HUES6 (cell line): ENCODE results near the gene MSANTD2.

Experiments used
- H3K27ac ChIP-seq: 2 replicates; pipeline ENCODE4 v1.7.0; 2013; ENCODE audit warnings: low read depth, mild to moderate bottlenecking, low read length, inconsistent platforms
- H3K27me3 ChIP-seq: 2 replicates; pipeline ENCODE4 v1.6.1; 2013; ENCODE audit warnings: low read length; ENCODE audit not compliant: control insufficient read depth, insufficient read depth
- H3K36me3 ChIP-seq: 2 replicates; pipeline ENCODE4 v1.6.1; 2013; ENCODE audit warnings: low read length; ENCODE audit not compliant: control insufficient read depth, insufficient read depth
- H3K4me1 ChIP-seq: 2 replicates; pipeline ENCODE4 v1.6.1; 2013; ENCODE audit warnings: low read length; ENCODE audit not compliant: control insufficient read depth, insufficient read depth
- H3K4me3 ChIP-seq: 2 replicates; pipeline ENCODE4 v1.5.1; 2013; ENCODE audit warnings: low read depth, low read length
- H3K9ac ChIP-seq: one replicate; pipeline ENCODE4 v1.6.1; 2013; ENCODE audit warnings: mild to moderate bottlenecking, low read length
- H3K9me3 ChIP-seq: 2 replicates; pipeline ENCODE4 v1.6.1; 2013; ENCODE audit warnings: low read depth, low read length; ENCODE audit not compliant: control insufficient read depth, insufficient read depth

The MSANTD2 gene

DNA sequence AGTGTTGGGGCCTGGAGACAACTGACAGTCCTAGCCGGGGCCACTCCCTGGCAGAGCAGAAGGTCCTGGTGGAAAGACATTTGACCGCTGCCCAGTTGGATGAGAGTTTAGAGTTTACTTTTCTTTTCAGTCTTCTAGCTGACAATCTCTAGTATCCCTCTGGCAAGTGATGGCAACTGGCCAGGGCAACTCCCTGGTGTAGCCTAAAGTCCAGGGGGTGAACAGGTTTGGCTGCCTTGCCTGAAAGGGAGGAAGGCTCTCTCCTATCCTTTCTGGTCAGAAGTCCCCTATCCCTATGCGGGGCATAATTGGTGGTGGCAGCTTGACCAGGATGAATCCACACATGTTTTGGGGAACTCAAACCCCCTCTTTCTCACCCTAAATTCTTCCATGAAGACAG, 16.8 kb upstream of the MSANTD2 start:
- H3K36me3 ChIP-seq: no peaks in the 10 kb centered on the region

DNA sequence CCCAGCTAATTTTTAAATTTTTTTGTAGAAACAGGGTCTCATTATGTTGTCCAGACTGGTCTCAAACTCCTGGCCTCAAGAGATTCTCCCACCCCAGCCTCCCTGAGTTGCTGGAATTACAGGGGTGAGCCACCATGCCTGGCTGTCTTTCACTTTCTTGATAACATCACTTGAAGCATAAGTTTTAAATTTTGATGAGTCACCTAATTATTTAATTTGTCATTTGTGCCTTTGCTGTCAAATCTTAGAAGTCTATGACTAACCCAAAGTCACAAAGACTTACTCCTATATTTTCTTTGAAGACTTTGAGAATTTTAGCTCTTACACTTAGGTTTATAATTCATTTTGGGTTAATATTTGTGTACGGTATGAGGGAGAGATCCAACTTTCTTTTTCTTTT, 14.5 kb upstream of the MSANTD2 start:
- no peaks in the 10 kb centered on the region for H3K4me1 ChIP-seq
- no peaks in the 10 kb centered on the region; the same call in 1 of the 2 replicates for H3K9me3 ChIP-seq
- H3K4me3 ChIP-seq: no peak overlapping the region
- H3K27me3 ChIP-seq: peaks cover 8% of the 10 kb centered on the region
- no peak overlapping the region for H3K27ac ChIP-seq
- H3K36me3 ChIP-seq: no peaks in the 10 kb centered on the region
- no peak overlapping the region for H3K9ac ChIP-seq

More for the DNA sequence above, 16.8 kb upstream of the MSANTD2 start:
- no peaks in the 10 kb centered on the region; the same call in 1 of the 2 replicates for H3K9me3 ChIP-seq
- H3K27ac ChIP-seq: no peak overlapping the region
- no peak overlapping the region for H3K9ac ChIP-seq
- H3K4me1 ChIP-seq: no peaks in the 10 kb centered on the region
- H3K4me3 ChIP-seq: no peak overlapping the region
- peaks cover 10% of the 10 kb centered on the region for H3K27me3 ChIP-seq

DNA sequence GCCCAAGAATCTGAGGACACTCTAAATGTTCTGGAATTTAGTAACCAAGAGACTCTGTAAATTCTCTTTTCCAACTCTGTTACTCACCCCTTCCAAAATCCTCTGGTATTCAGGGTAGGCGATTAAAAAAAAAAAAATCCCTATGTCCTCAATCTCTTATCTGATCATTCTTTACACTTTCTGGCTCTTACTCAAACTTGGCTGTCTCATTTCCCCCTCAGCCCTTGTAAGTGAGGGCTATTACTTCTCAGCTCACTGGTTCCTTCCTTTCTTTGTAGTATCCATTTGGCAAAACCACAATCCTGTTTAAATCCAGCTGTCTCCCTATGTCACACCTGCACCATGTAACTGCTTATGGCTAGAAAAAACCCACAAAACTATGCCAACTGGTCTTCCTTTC, 12.7 kb upstream of the MSANTD2 start:
- no peaks in the 10 kb centered on the region; the same call in 1 of the 2 replicates for H3K9me3 ChIP-seq

DNA sequence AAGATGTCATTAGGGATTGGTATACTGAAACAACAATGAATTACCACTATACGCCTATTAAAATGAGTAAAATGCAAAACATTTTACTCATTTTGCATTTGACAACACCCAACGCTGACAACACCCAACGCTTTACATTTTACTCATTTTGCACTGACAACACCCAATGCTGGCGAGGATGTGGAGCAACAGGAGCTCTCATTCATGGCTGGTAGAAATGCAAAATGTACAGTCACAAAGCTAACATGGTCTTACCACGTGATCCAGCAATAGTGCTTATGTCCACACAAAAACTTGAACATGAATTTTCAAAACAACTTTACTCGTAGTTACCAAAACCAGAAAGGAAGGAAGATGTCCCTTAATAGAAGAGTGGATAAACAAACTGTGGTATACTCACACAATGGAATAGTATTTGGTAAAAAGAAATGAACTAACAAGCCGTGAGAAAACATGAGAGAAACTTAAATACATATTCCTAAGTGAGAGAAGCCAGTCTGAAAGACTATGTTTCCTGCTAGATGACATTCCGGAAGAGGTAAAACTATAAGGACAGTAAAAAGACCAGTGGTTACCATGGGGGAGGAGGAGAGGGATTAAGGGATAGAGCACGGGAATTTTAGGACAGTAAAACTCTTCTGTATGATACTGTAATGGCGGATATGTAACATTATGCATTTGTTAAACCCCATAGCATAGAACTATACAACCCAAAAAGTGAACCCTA, 11.4 kb upstream of the MSANTD2 start:
- Histone ChIP-seq H3K9ac (no peak overlapping the region), H3K27ac (no peak overlapping the region), H3K36me3 (no peaks in the 10 kb centered on the region), H3K4me1 (no peaks in the 10 kb centered on the region), H3K4me3 (no peak overlapping the region), H3K27me3 (no peaks in the 10 kb centered on the region), H3K9me3 (no peaks in the 10 kb centered on the region; the same call in 1 of the 2 replicates)

More for the DNA sequence above, 12.7 kb upstream of the MSANTD2 start:
- peaks cover 8% of the 10 kb centered on the region for H3K27me3 ChIP-seq
- H3K4me1 ChIP-seq: no peaks in the 10 kb centered on the region
- no peaks in the 10 kb centered on the region for H3K36me3 ChIP-seq
- H3K4me3 ChIP-seq: no peak overlapping the region
- H3K27ac ChIP-seq: no peak overlapping the region
- no peak overlapping the region for H3K9ac ChIP-seq

DNA sequence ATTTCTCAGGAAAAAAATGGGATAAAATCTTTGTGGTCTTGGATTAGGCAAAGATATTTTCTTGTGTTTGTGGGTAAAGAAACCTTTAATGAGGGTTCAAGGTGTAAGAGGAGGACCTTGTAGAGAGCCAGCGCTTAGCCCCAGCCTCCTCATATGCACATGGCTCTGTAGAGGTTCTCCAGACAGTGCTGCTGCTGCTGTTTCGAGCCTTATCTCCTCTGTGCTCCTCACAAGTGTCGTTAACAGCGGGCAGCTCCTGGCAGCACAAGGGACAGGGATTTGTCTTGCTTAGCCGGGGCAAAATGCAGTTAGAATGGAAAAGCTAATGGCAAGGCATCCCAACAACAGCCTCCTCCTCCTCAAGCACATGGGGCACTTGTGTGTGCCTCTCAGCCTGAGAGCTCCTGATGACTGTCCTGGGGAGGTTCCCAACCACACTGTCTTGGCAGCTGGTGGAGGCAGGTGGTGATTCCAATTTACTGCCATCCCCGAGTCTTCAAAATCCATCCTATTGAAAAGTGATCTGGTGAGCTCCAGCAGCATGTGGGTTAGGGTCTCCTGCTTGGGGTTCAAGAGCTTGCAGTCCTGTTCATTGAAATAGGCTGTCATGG, 7.6 kb upstream of the MSANTD2 start:
- Histone ChIP-seq H3K4me3 (no peak overlapping the region), H3K27ac (no peak overlapping the region), H3K9ac (no peak overlapping the region), H3K27me3 (no peaks in the 10 kb centered on the region), H3K36me3 (no peaks in the 10 kb centered on the region), H3K9me3 (no peaks in the 10 kb centered on the region), H3K4me1 (no peaks in the 10 kb centered on the region)

DNA sequence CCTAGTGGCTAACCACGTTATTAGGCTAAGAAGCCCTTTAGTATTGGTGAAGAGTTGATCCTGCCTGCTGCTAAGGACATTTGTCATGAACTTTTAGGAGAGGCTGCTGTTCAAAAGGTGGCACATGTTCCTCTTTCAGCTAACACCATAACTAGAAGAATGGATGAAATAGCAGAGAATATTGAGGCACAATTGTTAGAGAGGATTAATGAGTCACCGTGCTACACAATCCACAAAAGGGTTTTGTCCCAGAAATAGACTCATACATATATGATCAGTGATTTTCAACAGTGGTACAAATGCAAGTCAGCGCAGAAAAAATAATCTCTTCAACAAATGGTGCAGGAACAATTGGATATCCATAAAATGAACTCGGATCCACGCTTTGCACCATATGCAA, 7.0 kb upstream of the MSANTD2 start:
- Histone ChIP-seq H3K4me1 (no peaks in the 10 kb centered on the region), H3K9ac (no peak overlapping the region), H3K9me3 (no peaks in the 10 kb centered on the region), H3K27me3 (no peaks in the 10 kb centered on the region), H3K27ac (no peak overlapping the region), H3K4me3 (no peak overlapping the region), H3K36me3 (no peaks in the 10 kb centered on the region)

DNA sequence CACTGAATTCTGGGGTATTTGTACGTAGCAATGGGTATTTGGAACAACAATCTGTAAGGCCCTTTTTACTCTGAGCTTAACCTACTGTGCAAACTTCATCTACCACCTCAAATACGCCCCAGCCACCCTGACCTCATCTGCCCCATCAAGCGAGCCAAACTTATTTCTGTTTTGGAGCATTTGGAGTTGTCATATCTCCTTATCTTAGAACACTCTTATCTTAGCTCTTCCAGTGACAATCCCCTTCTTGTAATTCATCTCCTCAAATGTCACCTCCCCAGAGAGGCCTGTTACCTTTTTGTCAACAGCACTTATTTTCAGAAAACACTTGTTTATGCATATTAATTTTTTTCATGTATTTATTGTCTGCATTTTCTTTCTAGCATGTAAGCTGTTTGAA, 4.7 kb upstream of the MSANTD2 start:
- H3K4me3 ChIP-seq: no peak overlapping the region
- no peak overlapping the region for H3K27ac ChIP-seq
- 0 out of 2 replicates have a peak, but pooled peaks cover 3% of the 10 kb centered on the region for H3K4me1 ChIP-seq
- no peaks in the 10 kb centered on the region for H3K36me3 ChIP-seq
- H3K9ac ChIP-seq: no peak overlapping the region
- H3K27me3 ChIP-seq: no peaks in the 10 kb centered on the region
- no peaks in the 10 kb centered on the region for H3K9me3 ChIP-seq

DNA sequence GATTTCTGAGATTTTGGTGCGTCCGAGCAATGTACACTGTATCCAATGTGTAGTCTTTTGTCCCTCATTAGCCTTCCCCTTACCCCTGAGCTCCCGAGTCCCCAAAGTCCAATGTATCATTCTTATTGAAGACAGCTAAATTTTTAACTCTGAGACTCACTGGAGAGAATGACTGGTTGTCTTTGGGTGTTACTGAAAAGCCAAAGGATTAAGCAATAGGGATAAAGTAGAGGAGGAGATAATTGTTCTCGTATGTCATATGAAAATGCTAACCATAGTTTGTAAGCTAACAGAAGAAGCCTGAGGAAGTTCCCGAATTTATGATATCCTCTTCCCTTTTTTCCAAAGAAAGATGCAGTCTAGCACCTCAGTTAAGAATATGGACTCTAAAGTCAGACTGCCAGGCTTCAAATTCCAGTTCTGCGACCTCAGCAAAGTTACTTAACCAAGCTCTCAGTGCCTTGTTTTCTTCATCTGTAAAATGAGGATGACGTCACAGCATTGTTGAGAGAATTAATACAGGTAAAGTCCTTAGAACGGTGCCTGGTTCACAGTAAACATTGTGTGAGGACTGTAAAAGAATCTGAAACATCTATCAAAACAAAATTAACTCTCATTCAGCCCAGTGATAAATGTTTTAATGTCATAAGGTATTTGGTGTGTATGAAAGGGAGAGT, 1.6 kb upstream of the MSANTD2 start:
- H3K4me3 ChIP-seq: no peak overlapping the region
- H3K9ac ChIP-seq: no peak overlapping the region
- no peaks in the 10 kb centered on the region for H3K27me3 ChIP-seq
- H3K4me1 ChIP-seq: peaks cover 14% of the 10 kb centered on the region; the same call in 1 of the 2 replicates
- H3K36me3 ChIP-seq: no peaks in the 10 kb centered on the region
- no peak overlapping the region for H3K27ac ChIP-seq
- H3K9me3 ChIP-seq: no peaks in the 10 kb centered on the region

DNA sequence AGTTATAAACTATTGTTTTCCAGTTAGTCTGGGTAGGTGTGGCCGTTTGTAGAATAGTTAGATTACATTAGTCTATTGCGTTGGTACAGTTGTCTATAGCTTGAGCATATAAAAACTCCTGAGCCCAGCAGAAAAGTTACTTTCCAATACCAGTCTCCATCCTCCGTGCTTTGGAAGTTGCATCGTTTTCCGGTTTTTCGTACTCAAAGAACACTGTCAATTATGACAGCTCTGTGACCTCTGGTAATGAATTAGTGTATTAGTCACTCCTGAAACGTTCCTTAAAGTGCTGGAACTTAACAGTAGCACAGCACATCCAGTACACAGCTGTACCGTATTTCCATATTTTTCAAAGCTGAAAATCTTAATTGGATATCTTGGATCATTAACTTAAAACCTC, 808 bp upstream of the MSANTD2 start:
- Histone ChIP-seq H3K36me3 (no peaks in the 10 kb centered on the region), H3K4me1 (peaks cover 14% of the 10 kb centered on the region; the same call in 1 of the 2 replicates), H3K4me3 (peak overlapping the region; percentile 86), H3K9me3 (no peaks in the 10 kb centered on the region), H3K9ac (peak overlapping the region; percentile 96), H3K27ac (peak overlapping the region; percentile 96), H3K27me3 (no peaks in the 10 kb centered on the region)

DNA sequence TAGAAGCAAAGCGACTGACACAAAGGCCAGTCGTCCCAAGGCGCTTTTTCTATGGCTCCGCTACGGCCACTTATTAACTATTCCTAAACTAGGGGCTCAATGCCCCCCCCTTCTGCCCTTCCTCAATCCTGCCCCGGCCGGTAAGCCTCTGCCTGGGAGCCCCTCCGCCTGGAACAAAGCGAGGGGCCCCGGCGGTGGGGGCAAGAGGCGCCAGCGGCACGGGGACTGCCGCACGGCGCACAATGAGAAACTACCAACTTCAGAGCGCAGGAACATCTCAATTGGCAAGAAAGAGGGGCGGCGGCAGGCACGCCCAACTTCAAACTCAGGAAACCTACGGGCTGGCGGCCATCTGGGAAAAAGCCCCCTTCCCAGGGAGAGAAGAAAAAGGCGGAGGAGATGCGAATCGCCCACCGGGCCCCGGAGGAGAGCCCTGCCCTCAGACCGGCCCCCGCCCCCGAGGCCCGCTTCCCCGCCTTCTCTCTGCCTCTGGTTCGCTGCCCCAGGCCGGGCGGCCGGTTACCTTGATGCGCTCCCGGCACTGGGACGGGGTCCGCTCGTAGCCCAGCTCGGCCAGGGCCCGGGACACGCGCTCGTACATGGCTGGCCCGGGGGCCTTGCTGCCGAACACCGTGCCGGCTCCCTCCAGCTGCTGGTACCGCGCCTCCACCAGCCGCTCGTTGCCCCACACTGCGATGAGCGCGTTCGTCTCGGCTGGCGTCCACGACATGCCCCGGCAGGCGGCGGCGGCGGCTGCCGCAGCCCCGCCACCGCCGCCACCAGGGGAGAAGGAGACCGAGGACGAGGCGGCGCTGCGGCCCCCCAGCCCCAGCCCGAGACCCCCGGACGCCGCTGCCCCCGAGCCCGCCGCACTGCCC, 619 bp downstream of the MSANTD2 start:
- peaks cover 14% of the 10 kb centered on the region; the same call in 1 of the 2 replicates for H3K4me1 ChIP-seq
- H3K9ac ChIP-seq: peak overlapping the region; percentile 96
- no peaks in the 10 kb centered on the region for H3K27me3 ChIP-seq
- H3K4me3 ChIP-seq: peak overlapping the region; percentile 86
- peak overlapping the region; percentile 96 for H3K27ac ChIP-seq
- H3K36me3 ChIP-seq: no peaks in the 10 kb centered on the region
- no peaks in the 10 kb centered on the region for H3K9me3 ChIP-seq
